GM19452 (cell line): ENCODE results near the gene ROBO1.

Experiments
- ATAC-seq: cut with Tn5 transposase; IDR thresholded peaks from one replicate; pipeline ENCODE4 v1.9.1; 2021; ENCODE audit not compliant: unreplicated experiment

The ROBO1 gene

GRCh38 chr3:79097964-79098660, 669.7 kb downstream of the ROBO1 start:
- ATAC-seq: no peak

- no peak for ATAC-seq
These were observed 673.1 kb downstream of the ROBO1 start for GRCh38 chr3:79094654-79095053.

GRCh38 chr3:79086514-79086913, 681.3 kb downstream of the ROBO1 start:
- peak; percentile 84 for ATAC-seq

GRCh38 chr3:79085171-79085570, 682.6 kb downstream of the ROBO1 start:
- ATAC-seq: no peak

GRCh38 chr3:79081335-79081734, 686.5 kb downstream of the ROBO1 start:
- ATAC-seq: no peak

- ATAC-seq: no peak
These were observed 693.2 kb downstream of the ROBO1 start for GRCh38 chr3:79074558-79074957.

GRCh38 chr3:79067734-79068133, 700.1 kb downstream of the ROBO1 start:
- ATAC-seq: no peak

GRCh38 chr3:79066481-79066880, 701.3 kb downstream of the ROBO1 start:
- ATAC-seq: no peak

- no peak for ATAC-seq
These were observed 704.2 kb downstream of the ROBO1 start for GRCh38 chr3:79063624-79064023.

GRCh38 chr3:79057756-79058155, 710.0 kb downstream of the ROBO1 start:
- ATAC-seq: no peak

- ATAC-seq: no peak
These were observed 711.3 kb downstream of the ROBO1 start for GRCh38 chr3:79056498-79056897.

- no peak for ATAC-seq
These were observed 715.6 kb downstream of the ROBO1 start for GRCh38 chr3:79052054-79052681.

GRCh38 chr3:79047581-79047980, 720.2 kb downstream of the ROBO1 start:
- ATAC-seq: no peak

GRCh38 chr3:79041621-79042020, 726.2 kb downstream of the ROBO1 start:
- no peak for ATAC-seq

GRCh38 chr3:79040701-79041100, 727.1 kb downstream of the ROBO1 start:
- ATAC-seq: no peak

- no peak for ATAC-seq
These were observed 727.7 kb downstream of the ROBO1 start for GRCh38 chr3:79040091-79040490.

GRCh38 chr3:79039192-79039591, 728.6 kb downstream of the ROBO1 start:
- no peak for ATAC-seq

GRCh38 chr3:79038636-79039035, 729.2 kb downstream of the ROBO1 start:
- ATAC-seq: no peak

- ATAC-seq: no peak
These were observed 729.7 kb downstream of the ROBO1 start for GRCh38 chr3:79038057-79038456.

GRCh38 chr3:79032686-79033318, 735.0 kb downstream of the ROBO1 start:
- ATAC-seq: no peak

- ATAC-seq: no peak
These were observed 737.6 kb downstream of the ROBO1 start for GRCh38 chr3:79030157-79030556.

- no peak for ATAC-seq
These were observed 738.9 kb downstream of the ROBO1 start for GRCh38 chr3:79028916-79029315.
